SK-N-SH (cell line): ENCODE results near the gene NUDCD3. TPM values are rescaled to one million over a fixed set of nuclear protein-coding genes. Genes with fewer than 3 reads are reported as not detected.

ENCODE experiments used
- CTCF ChIA-PET: fragments of 300-600, 350-600 bp; formaldehyde crosslinking; extraction: SDS; loops from one replicate; lab custom pipeline; 2021; lab: Yijun Ruan, JAX
- POLR2A ChIA-PET: fragments of 350-600 bp; sonication (Branson Sonifier 250); formaldehyde crosslinking; extraction: SDS; loops from one replicate; lab custom pipeline; 2020; ENCODE audit warnings: antibody characterized with exemption, inconsistent platforms; lab: Yijun Ruan, JAX
- DNase-seq: peaks from one replicate; pipeline ENCODE4 v3.0.0; 2012
- H2AFZ ChIP-seq: fragments of 200-600 bp; sonication (generic); 2 replicates; pipeline ENCODE4 v1.8.1; 2016; ENCODE audit warnings: antibody characterized with exemption, mild to moderate bottlenecking, low read depth
- H3F3A ChIP-seq: fragments of 200-600 bp; sonication (generic); replicated peaks from 2 replicates; pipeline ENCODE3; 2016; ENCODE audit warnings: antibody characterized with exemption, mild to moderate bottlenecking; ENCODE audit not compliant: insufficient read depth
- H3K27ac ChIP-seq, 2 experiments: fragments of 200-500 bp in 1 of 2; fragments of 200-600 bp in 1 of 2; sonication (Bioruptor generic) in 1 of 2; sonication (generic), shearing (Covaris generic) in 1 of 2; 2 replicates each; pipeline versions ENCODE4 v1.5.1 to v1.6.1; 2014 to 2016; ENCODE audit warnings: low read depth in 2 of 2, inconsistent platforms in 1 of 2, low read length in 1 of 2, mild to moderate bottlenecking in 1 of 2, mixed read lengths in 1 of 2
- H3K27me3 ChIP-seq: fragments of 200-600 bp; sonication (generic), shearing (Covaris generic); 2 replicates; pipeline ENCODE4 v1.6.1; 2016; ENCODE audit warnings: mixed run types; ENCODE audit not compliant: insufficient read depth
- H3K36me3 ChIP-seq, 2 experiments: fragments of 200-500 bp in 1 of 2; fragments of 200-600 bp in 1 of 2; sonication (Bioruptor generic) in 1 of 2; sonication (generic) in 1 of 2; replicated peaks in 1 of 2; 2 replicates each; pipeline versions ENCODE3 to v1.5.1; 2014 to 2016; ENCODE audit warnings: low read length in 1 of 2, mild to moderate bottlenecking in 1 of 2; ENCODE audit not compliant: insufficient read depth in 2 of 2, control insufficient read depth in 1 of 2
- H3K4me1 ChIP-seq, 2 experiments: fragments of 200-500 bp in 1 of 2; fragments of 200-600 bp in 1 of 2; sonication (Bioruptor generic) in 1 of 2; sonication (generic), shearing (Covaris generic) in 1 of 2; 2 replicates each; pipeline versions ENCODE4 v1.5.1 to v1.6.1; 2014 to 2016; ENCODE audit warnings: low read depth in 1 of 2, low read length in 1 of 2, mixed run types in 1 of 2; ENCODE audit not compliant: insufficient read depth in 2 of 2, control insufficient read depth in 1 of 2
- H3K4me2 ChIP-seq: fragments of 200-600 bp; sonication (generic), shearing (Covaris generic); 2 replicates; pipeline ENCODE4 v1.6.1; 2017; ENCODE audit warnings: mixed run types
- H3K4me3 ChIP-seq, 2 experiments: fragments of 200-500 bp in 1 of 2; fragments of 200-600 bp in 1 of 2; sonication (Bioruptor generic) in 1 of 2; sonication (generic), shearing (Covaris generic) in 1 of 2; 2 replicates each; pipeline versions ENCODE4 v1.5.1 to v1.8.1; 2014 to 2016; ENCODE audit warnings: low read depth in 2 of 2, inconsistent platforms in 1 of 2, low read length in 1 of 2, mild to moderate bottlenecking in 1 of 2, mixed read lengths in 1 of 2, moderate library complexity in 1 of 2
- H3K79me2 ChIP-seq: fragments of 200-600 bp; sonication (generic); 2 replicates; pipeline ENCODE4 v1.8.1; 2017; ENCODE audit warnings: mild to moderate bottlenecking; ENCODE audit not compliant: insufficient read depth
- H3K9ac ChIP-seq: fragments of 200-600 bp; sonication (generic); 2 replicates; pipeline ENCODE4 v1.6.1; 2017; ENCODE audit warnings: mixed run types
- H3K9me2 ChIP-seq: fragments of 200-600 bp; sonication (generic); 2 replicates; pipeline ENCODE4 v1.6.1; 2017; ENCODE audit warnings: mixed run types
- H3K9me3 ChIP-seq: fragments of 200-600 bp; sonication (generic); 2 replicates; pipeline ENCODE4 v1.6.1; 2017; ENCODE audit warnings: mixed run types, mild to moderate bottlenecking, moderate library complexity
- H4K20me1 ChIP-seq: fragments of 200-600 bp; sonication (generic); 2 replicates; pipeline ENCODE4 v1.6.1; 2017; ENCODE audit warnings: mild to moderate bottlenecking, mixed run types; ENCODE audit not compliant: insufficient read depth
- CTCF ChIP-seq: fragments of 200-600 bp; sonication (generic); IDR thresholded peaks from 2 replicates; pipeline ENCODE4 v1.6.1; 2017; ENCODE audit warnings: antibody characterized with exemption, mild to moderate bottlenecking, moderate library complexity
- ELF1 ChIP-seq: IDR thresholded peaks from 2 replicates; pipeline ENCODE4 v1.4.0; 2012
- EP300 ChIP-seq, 2 experiments: IDR thresholded peaks; 2 replicates each; pipeline versions ENCODE4 v1.4.0 to v1.6.1; 2012; ENCODE audit warnings: borderline replicate concordance in 1 of 2, low read depth in 1 of 2, low read length in 1 of 2
- FOXJ3 ChIP-seq: sonication (generic); formaldehyde crosslinking; IDR thresholded peaks from 2 replicates; pipeline ENCODE4 v1.5.1; 2020; ENCODE audit warnings: mild to moderate bottlenecking, missing genetic modification reagents
- FOXM1 ChIP-seq: IDR thresholded peaks from 2 replicates; pipeline ENCODE4 v1.4.0; 2012; ENCODE audit warnings: low read depth, mild to moderate bottlenecking
- JUND ChIP-seq: IDR thresholded peaks from 2 replicates; pipeline ENCODE4 v1.4.0; 2012
- MEF2A ChIP-seq: IDR thresholded peaks from 2 replicates; pipeline ENCODE4 v1.4.0; 2012; ENCODE audit warnings: low read depth, borderline replicate concordance
- MXI1 ChIP-seq: IDR thresholded peaks from 2 replicates; pipeline ENCODE4 v1.6.1; 2012; ENCODE audit warnings: mild to moderate bottlenecking, low read depth, low read length, improper control_type of control experiment
- NFIC ChIP-seq: IDR thresholded peaks from 2 replicates; pipeline ENCODE4 v1.4.0; 2012; ENCODE audit warnings: borderline replicate concordance
- POLR2AphosphoS5 ChIP-seq: IDR thresholded peaks from 2 replicates; pipeline ENCODE4 v1.6.1; 2012; ENCODE audit warnings: low read depth, low read length
- RAD21 ChIP-seq: IDR thresholded peaks from 2 replicates; pipeline ENCODE4 v1.6.1; 2012; ENCODE audit warnings: mild to moderate bottlenecking, low read length
- RCOR1 ChIP-seq: fragments of 150-350 bp; IDR thresholded peaks from 2 replicates; pipeline ENCODE4 v1.6.1; 2017; ENCODE audit warnings: antibody characterized with exemption, low read length
- SMC3 ChIP-seq: IDR thresholded peaks from 2 replicates; pipeline ENCODE4 v1.6.1; 2012; ENCODE audit warnings: low read depth, low read length, improper control_type of control experiment
- TEAD4 ChIP-seq: IDR thresholded peaks from 2 replicates; pipeline ENCODE4 v1.4.0; 2012; ENCODE audit warnings: mild to moderate bottlenecking, borderline replicate concordance; ENCODE audit not compliant: insufficient read depth
- WGBS: methylation state at CpG from one replicate; pipeline ENCODE4 v1.1.6; 2017; ENCODE audit warnings: low lambda C conversion rate; 5-methylcytosine and 5-hydroxymethylcytosine counted together
- polyA plus RNA-seq, 3 experiments: library from polyadenylated mRNA; depleted of rRNA; stranded (reverse); fragments of >200 nt; gene quantifications; 2 replicates each; pipeline ENCODE4 v1.2.3, GENCODE V29; 2012
- TF ChIP-seq, protein P1 (sequence below): IDR thresholded peaks from 2 replicates; pipeline ENCODE4; 2012

NUDCD3 gene
- polyA plus RNA-seq, 1 of the 3 experiments (the other 2 are of a cell fraction) = 66.0 TPM

DNA sequence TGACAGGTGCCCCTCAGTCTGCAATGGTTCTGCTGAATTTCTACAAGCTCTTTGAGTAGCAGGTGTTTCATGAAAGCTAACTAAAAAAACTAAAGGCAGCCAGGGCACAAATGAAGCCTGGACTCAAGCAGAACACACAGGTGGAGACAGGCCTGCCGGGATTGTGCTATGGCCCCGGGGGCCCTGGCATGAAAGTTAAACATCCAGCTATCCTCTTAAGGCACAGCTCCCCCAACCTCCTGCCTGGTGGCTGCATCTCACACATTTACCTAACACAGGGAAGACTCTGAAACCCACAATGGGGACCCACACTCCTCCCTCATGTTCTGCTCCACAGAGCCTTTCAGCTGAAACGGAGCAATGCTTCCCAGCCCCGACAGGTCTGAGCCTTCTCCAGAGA is 88.8 kb downstream of the NUDCD3 start:
- no peak overlapping the region for H3K27ac ChIP-seq
- H3K4me1 ChIP-seq = peaks cover 0 to 24% of the 10 kb centered on the region in 2 experiments; a peak in 1 of 4 replicates
- H3K9me3 ChIP-seq = no peaks in the 10 kb centered on the region
- CTCF ChIA-PET = interaction anchor here (2.1 kb wide), 1 partner anchor 161 kb away, joined by 7 read pairs; no protein-coding TSS in a partner anchor
- peaks cover 32% of the 10 kb centered on the region for H4K20me1 ChIP-seq
- no peak for TF ChIP-seq SMC3
- TF ChIP-seq RCOR1 = no peak
- TF ChIP-seq JUND = no peak
- no peak for TF ChIP-seq ELF1
- TF ChIP-seq FOXM1 = no peak
- TF ChIP-seq EP300 (IDR thresholded peaks at IDR 0.05; ENCODE audit: borderline replicate concordance in 1 of 2, low read depth in 1 of 2, low read length in 1 of 2) = no peak
- TF ChIP-seq CTCF = no peak
- no peak for TF ChIP-seq FOXJ3 (CRISPR knock-in tag)
- TF ChIP-seq MXI1 = no peak
- TF ChIP-seq MEF2A = no peak
- TF ChIP-seq RAD21 = no peak
- TF ChIP-seq NFIC = no peak
- TF ChIP-seq, all 33 proteins: peak for 0
- H3K36me3 ChIP-seq = peaks cover 12 to 57% of the 10 kb centered on the region in 2 experiments
- H3K9ac ChIP-seq = no peak overlapping the region
- no peak overlapping the region for H3K4me3 ChIP-seq
- H3K9me2 ChIP-seq = no peaks in the 10 kb centered on the region
- DNase-seq = no peak
- peaks cover 43% of the 10 kb centered on the region for H3K79me2 ChIP-seq
- POLR2A ChIA-PET = no interaction called here
- H2AFZ ChIP-seq = no peak overlapping the region
- 94% methylated on average over 4 of the region's 4 CpGs for WGBS
- H3K4me2 ChIP-seq = no peak overlapping the region
- no peaks in the 10 kb centered on the region for H3K27me3 ChIP-seq
- no peaks in the 10 kb centered on the region for H3F3A ChIP-seq

DNA sequence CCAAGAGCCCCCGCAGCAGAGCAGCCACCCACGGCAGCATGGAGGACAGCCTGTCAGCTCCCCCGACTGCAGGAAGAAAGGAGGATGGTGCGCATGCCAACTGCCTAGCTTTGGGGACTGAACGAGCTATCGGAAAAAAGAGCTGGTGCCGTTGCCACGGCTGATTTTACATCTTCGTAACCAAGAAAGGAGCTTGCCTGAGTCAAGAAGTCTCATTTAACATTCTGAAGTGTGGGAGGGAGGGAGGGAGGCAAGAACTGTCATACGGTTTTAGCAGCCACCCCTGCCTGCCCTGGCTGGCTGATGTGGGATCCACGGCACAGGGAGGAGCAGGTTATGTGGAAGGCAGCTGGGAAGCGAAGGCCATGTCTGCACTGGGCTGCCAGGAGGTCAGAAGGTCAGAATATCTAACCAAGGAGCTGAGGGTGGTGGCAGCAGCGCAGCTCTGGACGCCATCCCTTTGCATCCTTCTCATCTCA is 90.4 kb downstream of the NUDCD3 start:
- POLR2A ChIA-PET = no interaction called here
- no peak for DNase-seq
- CTCF ChIA-PET = interaction anchor here (1.1 to 1.6 kb wide), 2 partner anchors 9 to 166 kb away, joined by 3 read pairs; no protein-coding TSS in a partner anchor
- no peaks in the 10 kb centered on the region for H3F3A ChIP-seq
- no peak overlapping the region for H3K4me2 ChIP-seq
- no peaks in the 10 kb centered on the region for H3K9me3 ChIP-seq
- H3K79me2 ChIP-seq = peaks cover 27% of the 10 kb centered on the region; the same call in 1 of the 2 replicates
- 95% methylated on average over 14 of the region's 14 CpGs for WGBS
- no peak overlapping the region for H3K9ac ChIP-seq
- no peaks in the 10 kb centered on the region for H3K9me2 ChIP-seq
- peaks cover 30% of the 10 kb centered on the region for H4K20me1 ChIP-seq
- H2AFZ ChIP-seq = no peak overlapping the region
- peaks cover 12 to 68% of the 10 kb centered on the region in 2 experiments for H3K36me3 ChIP-seq
- no peaks in the 10 kb centered on the region for H3K27me3 ChIP-seq
- no peak overlapping the region for H3K27ac ChIP-seq
- H3K4me1 ChIP-seq = peaks cover 0 to 26% of the 10 kb centered on the region in 2 experiments; a peak in 1 of 4 replicates
- no peak overlapping the region for H3K4me3 ChIP-seq
- TF ChIP-seq POLR2AphosphoS5 = no peak
- TF ChIP-seq, protein P1, sequence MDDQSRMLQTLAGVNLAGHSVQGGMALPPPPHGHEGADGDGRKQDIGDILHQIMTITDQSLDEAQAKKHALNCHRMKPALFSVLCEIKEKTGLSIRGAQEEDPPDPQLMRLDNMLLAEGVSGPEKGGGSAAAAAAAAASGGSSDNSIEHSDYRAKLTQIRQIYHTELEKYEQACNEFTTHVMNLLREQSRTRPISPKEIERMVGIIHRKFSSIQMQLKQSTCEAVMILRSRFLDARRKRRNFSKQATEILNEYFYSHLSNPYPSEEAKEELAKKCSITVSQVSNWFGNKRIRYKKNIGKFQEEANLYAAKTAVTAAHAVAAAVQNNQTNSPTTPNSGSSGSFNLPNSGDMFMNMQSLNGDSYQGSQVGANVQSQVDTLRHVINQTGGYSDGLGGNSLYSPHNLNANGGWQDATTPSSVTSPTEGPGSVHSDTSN = no peak
- no peak for TF ChIP-seq TEAD4
- TF ChIP-seq MEF2A = no peak
- no peak for TF ChIP-seq JUND
- TF ChIP-seq CTCF = no peak
